ENCODE measurements around the gene GARNL3. TPM values are rescaled to one million over a fixed set of nuclear protein-coding genes. Genes with fewer than 3 reads are reported as not detected.

GARNL3 gene
- total and polyA plus RNA-seq, 2 of the 13 experiments (the other 11 are each of a cell fraction or from before 2014, with no cell fraction given), result 3.9 to 11.0 TPM

GRCh38 chr9:127396808-127397645 is 132.5 kb downstream of the GARNL3 start, which contains the start of gene SLC2A8 (continued):
- TF ChIP-seq FUBP1 (CRISPR knock-in tag; IDR thresholded peaks at IDR 0.05; ENCODE audit: borderline replicate concordance) (no peak), U2AF1 (optimal IDR thresholded peaks at IDR 0.05; ENCODE audit: low read depth, low read length) (no peak), HMGA1 (CRISPR knock-in tag; conservative IDR thresholded peaks at IDR 0.05) (no peak), MXI1 (IDR thresholded peaks at IDR 0.05; ENCODE audit: borderline replicate concordance, low read depth, low read length) (no peak; the same call in 2 of the 3 replicates), NR2C2 (CRISPR knock-in tag; IDR thresholded peaks at IDR 0.05; ENCODE audit: borderline replicate concordance) (no peak), TEF (CRISPR knock-in tag; IDR thresholded peaks at IDR 0.05) (peak; percentile 65; the same call in 1 of the 2 replicates), PAXIP1 (CRISPR knock-in tag; conservative IDR thresholded peaks at IDR 0.05) (no peak), AFF4 (CRISPR knock-in tag; IDR thresholded peaks at IDR 0.05) (no peak), PHF8 (CRISPR knock-in tag; IDR thresholded peaks at IDR 0.05) (peak; percentile 59; the same call in 1 of the 2 replicates), SYNCRIP (IDR thresholded peaks at IDR 0.05; ENCODE audit: insufficient read depth, low read depth, low read length) (no peak), ZNF709 (CRISPR knock-in tag; IDR thresholded peaks at IDR 0.05) (no peak), ZSCAN5A (CRISPR knock-in tag; IDR thresholded peaks at IDR 0.05; ENCODE audit: borderline replicate concordance) (no peak), FOXM1 (CRISPR knock-in tag; IDR thresholded peaks at IDR 0.05) (no peak), ZSCAN9 (CRISPR knock-in tag; IDR thresholded peaks at IDR 0.05; ENCODE audit: borderline replicate concordance) (no peak), ZNF383 (CRISPR knock-in tag; IDR thresholded peaks at IDR 0.05; ENCODE audit: borderline replicate concordance) (no peak), HNRNPK (IDR thresholded peaks at IDR 0.05; ENCODE audit: low read depth, low read length, poor library complexity, severe bottlenecking) (no peak), ZNF264 (CRISPR knock-in tag; IDR thresholded peaks at IDR 0.05) (no peak)
